H1 (cell line): ENCODE results near the gene GRB7. TPM values are rescaled to one million over a fixed set of nuclear protein-coding genes. Genes with fewer than 3 reads are reported as not detected.

Source experiments
- EP300 ChIP-seq, 2 experiments: IDR thresholded peaks; 1 replicate in 1 of 2; 2 replicates in 1 of 2; pipeline ENCODE4 v1.6.1; 2011 to 2012; ENCODE audit warnings: low read depth in 2 of 2, low read length in 2 of 2, mild to moderate bottlenecking in 2 of 2, borderline replicate concordance in 1 of 2, inconsistent platforms in 1 of 2, moderate library complexity in 1 of 2
- POLR2AphosphoS5 ChIP-seq: IDR thresholded peaks from 2 replicates; pipeline ENCODE4 v1.6.1; 2011; ENCODE audit warnings: low read depth, low read length
- RNF2 ChIP-seq: fragments of 200-900, 300-1000 bp; sonication (generic); IDR thresholded peaks from 2 replicates; pipeline ENCODE4 v1.7.1; 2016; ENCODE audit warnings: borderline replicate concordance, low read depth, mild to moderate bottlenecking, antibody characterized with exemption, low read length; ENCODE audit not compliant: poor library complexity, severe bottlenecking; ENCODE audit errors: missing control alignments
- TBP ChIP-seq: IDR thresholded peaks from 2 replicates; pipeline ENCODE4 v1.6.1; 2011; ENCODE audit warnings: low read depth, low read length, improper control_type of control experiment
- polyA plus RNA-seq, 7 experiments: library from polyadenylated mRNA; depleted of rRNA in 3 of 7; stranded (reverse) in 5 of 7; unstranded in 2 of 7; fragments of >200 nt in 5 of 7; fragments of 200-250 nt in 2 of 7; gene quantifications; 1 replicate in 5 of 7; 2 replicates in 1 of 7; 4 replicates in 1 of 7; pipeline versions ENCODE4 v1.2.1 to v1.2.3, GENCODE V29; 2011 to 2013; ENCODE audit warnings: missing spikeins in 2 of 7, mixed read lengths in 2 of 7
- total RNA-seq: library from RNA; stranded (reverse); fragmentation: NEBNext Ultra II Directional; extraction: Animal tissue kit (Norgen Biotek cat#: 25700); gene quantifications from 2 replicates; pipeline ENCODE4 v1.2.1, GENCODE V29; 2021

GRB7 gene
- total and polyA plus RNA-seq, 2 of the 8 experiments (the other 6 are each of a cell fraction or from before 2014, with no cell fraction given): 32.2 to 41.5 TPM

DNA sequence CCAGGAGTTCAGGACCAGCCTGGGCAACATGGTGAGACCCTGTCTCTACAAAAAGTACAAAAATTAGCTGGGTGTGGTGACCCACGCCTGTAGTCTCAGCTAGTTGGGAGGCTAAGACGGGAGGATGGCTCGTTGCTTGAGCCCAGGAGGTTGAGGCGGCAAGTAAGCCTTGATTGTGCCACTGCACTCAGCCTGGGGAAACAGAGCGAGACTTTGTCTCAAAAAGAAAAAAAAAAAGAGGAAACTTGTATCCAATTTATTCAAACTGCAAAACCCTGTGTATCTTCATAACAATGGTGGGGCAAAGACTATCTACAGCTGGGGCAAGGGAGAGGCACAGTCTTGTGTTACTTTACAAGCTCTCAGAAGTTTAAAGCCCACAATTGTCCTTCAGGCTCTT lies 21.5 kb downstream of the GRB7 start (continued):
- TF ChIP-seq EP300 (IDR thresholded peaks at IDR 0.05; ENCODE audit: borderline replicate concordance in 1 of 2, low read depth in 2 of 2, low read length in 2 of 2) (no peak), POLR2AphosphoS5 (no peak), RNF2 (no peak), TBP (no peak)
- TF ChIP-seq, all 59 proteins: peak for 0
